GM18511 (cell line): Measurements from ENCODE around the gene GRM1.
"Not testable (repeated sequence)": the region's sequence is repeated elsewhere in the genome, so short reads cannot be mapped to it uniquely, and the experiment has no call there.

Experiments used
- ATAC-seq: cut with Tn5 transposase; IDR thresholded peaks from one replicate; pipeline ENCODE4 v1.9.1; 2021; ENCODE audit warnings: mild to moderate bottlenecking, moderate library complexity; ENCODE audit not compliant: unreplicated experiment

Gene GRM1

GRCh38 chr6:146189131-146189530 is 160.3 kb downstream of the GRM1 start:
- ATAC-seq = no peak

- ATAC-seq = no peak
These were observed 161.7 kb downstream of the GRM1 start for GRCh38 chr6:146190581-146190980.

GRCh38 chr6:146191166-146191565 is 162.3 kb downstream of the GRM1 start:
- no peak for ATAC-seq

- ATAC-seq = no peak
These were observed 162.8 kb downstream of the GRM1 start for GRCh38 chr6:146191612-146192011.

- no peak for ATAC-seq
These were observed 165.6 kb downstream of the GRM1 start for GRCh38 chr6:146194434-146194833.

- ATAC-seq = no peak
These were observed 171.3 kb downstream of the GRM1 start for GRCh38 chr6:146200176-146200575.

- ATAC-seq = no peak
These were observed 173.7 kb downstream of the GRM1 start for GRCh38 chr6:146202570-146202969.

- ATAC-seq = no peak
These were observed 181.1 kb downstream of the GRM1 start for GRCh38 chr6:146209942-146210341.

GRCh38 chr6:146210406-146211083 is 181.7 kb downstream of the GRM1 start:
- ATAC-seq = no peak

GRCh38 chr6:146211646-146212045 is 182.8 kb downstream of the GRM1 start:
- no peak for ATAC-seq

- ATAC-seq = no peak
These were observed 183.9 kb downstream of the GRM1 start for GRCh38 chr6:146212781-146213180.

GRCh38 chr6:146219101-146219500 is 190.2 kb downstream of the GRM1 start:
- no peak for ATAC-seq

- ATAC-seq = no peak
These were observed 195.6 kb downstream of the GRM1 start for GRCh38 chr6:146224449-146224848.

GRCh38 chr6:146224988-146225387 is 196.1 kb downstream of the GRM1 start:
- ATAC-seq = no peak

GRCh38 chr6:146240322-146240721 is 211.5 kb downstream of the GRM1 start:
- no peak for ATAC-seq

- ATAC-seq = no peak
These were observed 211.9 kb downstream of the GRM1 start for GRCh38 chr6:146240807-146241206.

- not testable (repeated sequence) for ATAC-seq
These were observed 214.8 kb downstream of the GRM1 start for GRCh38 chr6:146243646-146244045.

GRCh38 chr6:146244630-146245143 is 215.8 kb downstream of the GRM1 start:
- no peak for ATAC-seq

- no peak for ATAC-seq
These were observed 217.2 kb downstream of the GRM1 start for GRCh38 chr6:146246028-146246427.

- ATAC-seq = no peak
These were observed 224.8 kb downstream of the GRM1 start for GRCh38 chr6:146253691-146254090.

GRCh38 chr6:146258206-146258605 is 229.3 kb downstream of the GRM1 start:
- ATAC-seq = no peak

GRCh38 chr6:146260886-146261285 is 232.0 kb downstream of the GRM1 start:
- no peak for ATAC-seq

GRCh38 chr6:146265056-146265455 is 236.2 kb downstream of the GRM1 start:
- ATAC-seq = no peak
